GM18507 (cell line): ENCODE results near the gene IFNAR2.
"Not testable (repeated sequence)": the region's sequence is repeated elsewhere in the genome, so short reads cannot be mapped to it uniquely, and the experiment has no call there.

ENCODE experiments used
- DNase-seq: peaks from one replicate; pipeline ENCODE4 v3.0.0; 2011; ENCODE audit warnings: low read depth; ENCODE audit not compliant: insufficient read length; ENCODE audit errors: extremely low spot score
- FAIRE-seq: peaks from 2 replicates; lab custom pipeline; 2011; peaks lifted over from hg19 to GRCh38; lab: Jason Lieb, UNC

Gene IFNAR2

DNA sequence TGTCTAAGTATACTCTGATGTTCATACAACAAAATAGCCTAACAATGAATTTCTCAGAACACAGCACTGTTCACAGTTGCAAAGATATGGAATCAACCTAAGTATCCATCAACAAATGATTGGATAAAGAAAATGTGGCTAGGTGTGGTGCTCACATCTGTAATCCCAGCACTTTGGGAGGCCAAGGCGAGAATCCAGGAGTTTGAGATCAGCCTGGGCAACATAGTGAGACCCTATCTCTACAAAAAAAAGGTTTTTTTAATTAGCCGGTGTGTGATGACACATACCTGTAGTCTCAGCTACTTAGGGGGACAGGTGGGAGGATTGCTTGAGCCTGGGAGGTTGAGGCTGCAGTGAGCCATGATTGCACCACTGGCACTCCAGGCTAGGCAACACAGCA lies 10.7 kb downstream of the IFNAR2 start:
- FAIRE-seq (no peak), DNase-seq (no peak)

DNA sequence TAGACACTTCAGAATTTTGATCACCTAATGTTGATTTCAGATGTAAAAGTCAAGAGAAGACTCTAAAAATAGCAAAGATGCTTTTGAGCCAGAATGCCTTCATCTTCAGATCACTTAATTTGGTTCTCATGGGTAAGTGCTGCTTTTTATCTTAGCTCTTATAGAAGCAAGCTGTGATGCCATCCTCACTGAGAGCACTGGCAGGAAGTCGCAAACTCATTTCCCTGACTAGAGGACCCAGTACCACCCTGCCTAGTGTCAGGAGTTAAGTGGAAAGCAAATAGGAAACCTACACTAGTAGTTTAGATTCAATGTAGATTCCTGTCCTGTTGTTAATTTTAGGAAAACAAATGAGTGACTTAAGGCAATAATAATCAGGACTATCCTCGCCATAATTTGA lies 12.1 kb downstream of the IFNAR2 start:
- FAIRE-seq (no peak), DNase-seq (no peak)

DNA sequence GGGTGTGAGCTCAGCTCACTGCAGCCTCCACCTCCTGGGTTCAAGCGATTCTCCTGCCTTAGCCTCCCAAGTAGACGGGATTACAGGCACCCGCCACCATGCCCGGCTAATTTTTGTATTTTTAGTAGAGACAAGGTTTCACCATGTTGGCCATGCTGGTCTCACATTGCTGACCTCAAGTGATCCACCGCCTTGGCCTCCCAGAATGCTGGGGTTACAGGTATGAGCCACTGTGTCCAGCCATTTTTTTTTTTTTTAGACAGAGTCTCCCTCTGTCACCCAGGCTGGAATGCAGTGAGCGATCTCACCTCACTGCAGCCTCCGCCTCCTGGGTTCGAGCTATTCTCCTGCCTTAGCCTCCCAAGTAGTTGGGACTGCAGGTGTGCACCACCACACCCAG lies 13.1 kb downstream of the IFNAR2 start:
- FAIRE-seq = not testable (repeated sequence)

GRCh38 chr21:33244082-33244778 lies 14.5 kb downstream of the IFNAR2 start:
- DNase-seq = no peak
- no peak for FAIRE-seq

More for the DNA sequence above, 13.1 kb downstream of the IFNAR2 start:
- not testable (repeated sequence) for DNase-seq

GRCh38 chr21:33244779-33245105 lies 15.0 kb downstream of the IFNAR2 start:
- DNase-seq = no peak
- no peak for FAIRE-seq

DNA sequence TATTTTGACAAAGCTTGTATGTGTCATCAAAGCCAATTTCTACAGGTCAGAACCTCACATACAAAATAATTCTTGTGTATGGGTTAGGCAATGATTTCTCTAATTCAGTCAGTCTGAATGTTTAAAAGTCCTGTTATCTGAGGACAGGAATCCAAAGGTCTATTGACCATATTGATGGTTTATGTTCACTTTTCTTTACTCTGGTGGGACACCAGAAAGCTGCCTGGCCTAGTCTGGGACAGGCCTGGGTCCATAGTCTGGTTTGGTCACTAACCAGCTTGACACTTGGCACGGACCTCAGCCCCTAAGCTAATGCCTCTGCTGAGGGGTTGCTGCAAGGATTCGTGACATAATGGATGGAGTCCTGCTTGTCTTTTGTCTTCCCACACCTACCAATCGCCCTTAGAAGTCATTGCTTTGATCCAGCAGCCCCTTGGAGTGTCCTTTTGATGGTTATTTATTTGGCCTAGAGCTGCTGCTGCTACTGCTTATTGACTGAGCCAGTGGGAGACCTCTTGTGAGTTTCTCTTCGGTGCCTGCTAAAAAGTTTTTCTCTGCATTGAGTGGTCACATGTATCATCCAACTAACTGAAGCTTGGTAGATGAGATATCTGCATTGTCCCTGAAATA lies 15.7 kb downstream of the IFNAR2 start:
- DNase-seq (no peak), FAIRE-seq (no peak)

- FAIRE-seq (no peak), DNase-seq (no peak)
Measured at GRCh38 chr21:33246506-33246905, 16.8 kb downstream of the IFNAR2 start.

GRCh38 chr21:33246963-33247362 lies 17.2 kb downstream of the IFNAR2 start:
- no peak for DNase-seq
- no peak for FAIRE-seq

- FAIRE-seq = no peak
Measured at GRCh38 chr21:33247599-33247998, 17.9 kb downstream of the IFNAR2 start.

DNA sequence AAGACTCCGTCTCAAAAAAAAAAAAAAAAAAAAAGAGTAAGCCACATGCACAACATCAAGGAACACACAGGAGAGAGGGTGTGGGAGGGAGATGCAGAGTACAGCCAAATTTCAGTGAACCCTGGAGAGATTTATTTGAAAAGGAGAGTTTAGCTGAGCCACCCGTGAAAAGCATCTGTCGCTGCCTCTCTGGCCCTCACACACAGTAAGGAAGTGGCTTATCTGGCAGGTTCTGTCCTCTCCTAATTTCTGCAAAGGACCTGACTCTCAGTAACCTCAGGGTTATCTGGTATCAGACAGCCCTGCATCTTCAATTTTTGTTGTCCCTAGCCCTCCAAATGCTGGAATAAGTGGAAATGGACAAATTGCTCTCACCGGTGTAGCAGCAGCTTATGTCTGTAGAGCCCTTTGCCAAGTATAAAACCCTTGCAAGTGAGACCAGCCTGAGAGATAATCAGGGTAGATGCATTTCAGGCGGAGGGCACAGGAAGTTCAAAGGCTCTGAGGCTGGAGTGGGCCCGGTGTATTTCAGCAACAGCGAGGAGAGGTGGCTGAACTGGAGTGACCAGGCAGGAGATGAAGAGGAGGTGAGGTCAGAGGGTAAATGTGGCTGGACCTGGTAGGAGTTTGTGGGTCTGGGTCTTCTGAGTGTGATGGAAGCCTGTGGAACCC lies 19.7 kb downstream of the IFNAR2 start:
- DNase-seq = no peak
- FAIRE-seq = no peak

More at GRCh38 chr21:33247599-33247998, 17.9 kb downstream of the IFNAR2 start:
- no peak for DNase-seq

DNA sequence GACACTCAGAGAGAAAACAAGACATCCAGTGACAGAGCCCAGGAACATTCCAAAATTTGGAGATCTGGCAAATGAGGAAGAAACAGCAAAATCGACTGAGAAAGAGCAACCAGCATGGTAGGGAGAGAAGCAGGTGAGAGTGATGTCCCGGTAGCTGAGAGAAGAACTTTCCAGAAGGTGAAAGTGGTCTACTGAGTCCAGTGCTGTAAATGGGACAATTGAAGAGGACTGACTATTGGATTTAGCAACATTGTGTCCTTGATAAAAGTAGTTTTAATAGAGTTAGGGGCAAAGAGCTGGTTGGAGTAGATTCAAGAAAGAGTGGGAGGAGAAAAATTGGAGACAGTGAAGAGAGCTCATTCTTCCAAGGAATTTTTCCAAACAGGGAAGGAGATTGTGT lies 21.4 kb downstream of the IFNAR2 start:
- FAIRE-seq (no peak), DNase-seq (no peak)

DNA sequence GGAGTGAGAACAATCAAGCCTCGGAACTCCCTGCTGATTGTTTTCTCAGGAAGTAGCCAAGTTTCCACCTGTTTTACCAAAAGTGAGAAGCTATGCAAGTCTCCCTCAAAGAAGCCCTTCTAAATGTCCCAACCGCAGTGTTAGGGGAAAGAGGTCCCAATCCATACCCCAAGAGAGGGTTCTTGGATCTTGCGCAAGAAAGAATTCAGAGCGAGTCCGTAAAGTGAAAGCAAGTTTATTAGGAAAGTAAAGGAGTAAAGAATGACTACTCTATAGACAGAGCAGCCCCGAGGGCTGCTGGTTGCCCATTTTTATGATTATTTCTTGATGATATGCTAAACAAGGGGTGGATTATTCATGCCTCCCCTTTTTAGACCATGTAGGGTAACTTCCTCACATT lies 23.6 kb downstream of the IFNAR2 start:
- not testable (repeated sequence) for FAIRE-seq, DNase-seq

GRCh38 chr21:33254766-33255165 lies 25.0 kb downstream of the IFNAR2 start:
- no peak for DNase-seq
- FAIRE-seq = no peak

- DNase-seq (no peak), FAIRE-seq (no peak)
Measured at GRCh38 chr21:33255404-33255803, 25.7 kb downstream of the IFNAR2 start.

DNA sequence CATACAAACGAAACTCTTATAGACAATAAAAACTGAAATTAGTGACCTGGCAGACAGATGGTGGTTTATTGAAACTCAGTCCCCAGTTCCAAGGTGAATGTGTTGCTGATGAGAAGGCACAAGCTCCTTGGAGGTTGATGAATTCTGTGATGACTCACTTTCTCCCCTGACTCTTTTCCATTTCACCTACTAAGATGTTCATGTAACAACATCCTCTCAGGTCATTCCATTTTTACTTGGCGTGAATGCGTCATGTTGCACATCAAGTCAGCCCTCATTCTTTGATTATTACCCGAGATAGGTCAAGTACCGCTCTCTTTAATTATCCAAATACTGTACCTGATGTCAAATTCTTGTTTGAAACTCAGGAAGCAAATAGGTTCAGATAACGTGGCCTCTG lies 26.3 kb downstream of the IFNAR2 start:
- FAIRE-seq = no peak

DNA sequence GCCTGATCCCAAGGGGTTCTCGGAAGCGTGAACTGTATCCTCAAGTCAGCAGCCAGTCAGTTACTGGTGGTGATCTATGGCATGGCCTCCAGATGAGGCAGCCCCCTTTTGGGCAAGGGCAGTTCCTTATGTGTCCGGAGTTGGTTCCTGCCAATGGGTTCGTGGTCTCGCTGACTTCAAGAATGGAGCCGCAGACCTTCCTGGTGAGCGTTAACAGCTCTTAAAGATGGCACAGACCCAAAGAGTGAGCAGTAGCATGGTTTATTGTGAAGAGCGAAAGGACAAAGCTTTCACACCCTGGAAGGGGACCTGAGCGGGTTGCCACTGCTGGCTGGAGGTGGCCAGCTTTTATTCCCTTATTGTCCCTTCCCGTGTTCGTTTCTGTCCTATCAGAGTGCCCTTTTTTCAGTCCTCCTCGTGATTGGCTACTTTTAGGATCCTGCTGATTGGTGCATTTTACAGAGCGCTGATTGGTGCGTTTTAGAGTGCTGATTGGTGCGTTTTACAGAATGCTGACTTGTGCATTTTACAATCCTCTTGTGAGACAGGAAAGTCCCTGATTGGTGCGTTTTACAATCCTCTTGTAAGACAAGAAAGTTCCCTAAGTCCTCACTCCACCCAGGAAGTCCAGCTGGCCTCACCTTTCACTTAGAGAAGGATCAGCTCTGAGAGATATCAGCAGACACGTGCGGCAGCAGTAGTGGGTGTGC lies 27.5 kb downstream of the IFNAR2 start:
- FAIRE-seq = no peak

More for the DNA sequence above, 26.3 kb downstream of the IFNAR2 start:
- no peak for DNase-seq

DNA sequence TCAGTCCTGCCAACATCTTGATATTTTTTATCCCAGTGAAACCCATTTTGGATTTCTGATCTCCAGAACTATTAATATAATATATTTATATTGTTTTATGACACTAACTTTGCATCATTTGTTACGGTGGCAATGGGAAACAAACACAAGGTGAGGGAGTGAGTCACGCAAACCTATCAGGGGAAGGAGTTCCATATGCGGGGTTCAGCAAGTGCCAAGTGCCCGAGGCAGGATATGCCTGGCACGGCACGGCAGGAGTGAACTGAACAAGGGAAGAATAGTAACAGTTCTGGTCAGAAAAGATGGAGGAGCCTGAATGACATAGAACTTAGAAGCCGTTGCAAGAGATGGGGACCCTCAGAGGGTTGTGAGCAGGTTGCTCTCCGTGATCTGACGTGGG lies 28.7 kb downstream of the IFNAR2 start:
- FAIRE-seq (no peak), DNase-seq (no peak)

More for the DNA sequence above, 27.5 kb downstream of the IFNAR2 start:
- no peak for DNase-seq

- DNase-seq = no peak
Measured at GRCh38 chr21:33259428-33259827, 29.7 kb downstream of the IFNAR2 start.

DNA sequence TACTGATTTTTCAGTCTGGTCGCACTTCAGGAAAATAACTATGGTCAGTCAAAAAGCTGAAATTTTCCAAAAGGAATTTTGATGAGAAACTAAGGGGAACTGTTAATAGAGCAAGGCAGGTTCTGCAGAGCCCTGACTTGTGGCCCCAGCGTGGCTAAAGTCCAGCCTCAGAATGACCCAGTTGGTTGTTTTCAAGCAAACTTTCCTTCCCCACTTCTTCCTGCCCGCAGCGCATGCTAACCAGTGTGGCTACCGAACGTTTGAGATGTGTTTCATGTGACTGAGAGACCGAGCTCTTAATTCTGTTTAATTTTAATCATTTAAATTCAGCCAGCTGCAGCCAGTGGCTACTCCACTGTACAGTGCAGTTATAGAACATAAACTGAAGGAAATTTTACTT lies 30.3 kb downstream of the IFNAR2 start:
- DNase-seq = no peak
- no peak for FAIRE-seq

More at GRCh38 chr21:33259428-33259827, 29.7 kb downstream of the IFNAR2 start:
- FAIRE-seq = no peak

- DNase-seq = no peak
- FAIRE-seq = no peak
Measured at GRCh38 chr21:33261635-33262034, 31.9 kb downstream of the IFNAR2 start.
